ENCODE measurements around the gene FCHO1. TPM values are rescaled to one million over a fixed set of nuclear protein-coding genes. Genes with fewer than 3 reads are reported as not detected.
"Not testable (repeated sequence)": the region's sequence is repeated elsewhere in the genome, so short reads cannot be mapped to it uniquely, and the experiment has no call there.

FCHO1 gene
- total RNA-seq, 1 donor from 2014 or later: 15.5 TPM

DNA sequence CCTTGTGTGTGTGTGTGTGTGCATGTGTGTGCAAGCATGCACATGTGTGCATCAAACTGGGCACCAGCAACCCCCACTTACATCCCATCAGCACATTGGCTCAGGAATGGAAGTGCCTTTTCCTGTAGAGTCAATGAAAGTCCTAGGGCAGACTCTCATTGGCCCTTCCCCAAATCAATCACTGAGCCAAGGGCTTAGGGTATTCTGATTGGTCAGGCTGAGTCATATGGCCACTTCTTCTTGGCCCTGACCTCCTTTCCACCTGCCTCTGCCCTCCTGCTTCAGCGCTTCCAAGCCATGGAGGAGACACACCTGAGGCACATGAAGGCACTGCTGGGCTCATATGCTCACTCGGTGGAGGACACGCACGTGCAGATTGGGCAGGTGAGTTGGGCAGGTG lies 20.9 kb downstream of the FCHO1 start:
- Mint-ChIP-seq H3K4me3 (no peak overlapping the region), H3K27me3 (ENCODE audit: insufficient read depth, low read depth) (peaks cover 6% of the 10 kb centered on the region), H3K27ac (no peak overlapping the region), H3K36me3 (peaks cover 10% of the 10 kb centered on the region), H3K4me1 (no peaks in the 10 kb centered on the region), H3K9me3 (no peaks in the 10 kb centered on the region)
- H3K4me2 ChIP-seq: no peak overlapping the region
- DNase-seq (ENCODE audit: low spot score): no peak
- no peak overlapping the region for H3K27ac ChIP-seq
- no peaks in the 10 kb centered on the region for H3K4me1 ChIP-seq
- no peaks in the 10 kb centered on the region for H4K20me1 ChIP-seq (ENCODE audit: low read depth)
- H3F3A ChIP-seq (ENCODE audit: low read depth): no peaks in the 10 kb centered on the region
- H3K4me3 ChIP-seq: no peak overlapping the region
- H2AFZ ChIP-seq (replicated peaks): no peak overlapping the region
- TF ChIP-seq EZH2phosphoT487 (IDR thresholded peaks at IDR 0.05) (no peak), CTCF (IDR thresholded peaks at IDR 0.05) (no peak), EZH2 (IDR thresholded peaks at IDR 0.05) (no peak)
- H3K36me3 ChIP-seq: no peaks in the 10 kb centered on the region
- H3K9ac ChIP-seq: no peak overlapping the region
- no peaks in the 10 kb centered on the region for H3K9me3 ChIP-seq (ENCODE audit: low read depth)
- H3K79me2 ChIP-seq (ENCODE audit: low read depth): no peaks in the 10 kb centered on the region
- H3K27me3 ChIP-seq: no peaks in the 10 kb centered on the region

DNA sequence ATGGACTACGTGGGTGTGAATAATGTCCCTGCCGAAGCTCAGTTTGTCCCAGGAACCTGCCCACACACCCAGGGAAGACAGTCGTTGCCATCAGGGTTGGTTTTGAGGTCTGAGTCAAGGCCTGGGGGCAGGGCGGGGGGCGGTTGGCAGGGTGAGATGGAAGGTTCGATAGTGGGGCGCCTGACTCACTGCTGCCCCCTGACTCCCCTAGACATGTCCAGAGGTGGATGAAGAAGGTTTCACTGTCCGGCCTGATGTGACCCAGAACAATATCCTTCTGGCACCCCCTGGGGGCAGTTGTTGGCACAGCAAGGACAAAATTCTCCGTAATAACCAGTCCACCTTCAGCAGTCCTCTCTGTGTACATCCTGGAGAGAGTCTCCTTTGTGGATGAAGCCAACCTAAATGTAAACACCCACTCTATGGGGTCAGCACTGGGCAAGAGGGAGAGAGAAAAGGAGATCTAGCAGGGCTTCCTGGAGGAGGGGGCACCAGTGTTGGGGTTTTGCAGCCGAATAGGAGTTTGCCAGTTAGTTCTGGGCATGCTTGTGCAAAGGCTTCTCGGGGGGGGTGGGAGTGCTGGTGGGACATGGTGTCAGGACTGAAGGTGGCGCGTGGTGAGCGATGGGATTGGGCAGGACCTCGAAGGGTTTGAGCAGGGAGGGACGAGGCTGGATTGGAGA lies 24.1 kb downstream of the FCHO1 start:
- Histone ChIP-seq H3K9me3 (ENCODE audit: low read depth) (no peaks in the 10 kb centered on the region), H3K27me3 (no peaks in the 10 kb centered on the region), H3K79me2 (ENCODE audit: low read depth) (no peaks in the 10 kb centered on the region), H3K4me3 (no peak overlapping the region), H3K36me3 (no peaks in the 10 kb centered on the region), H3K27ac (no peak overlapping the region), H3K9ac (no peak overlapping the region), H3K4me1 (peaks cover 5% of the 10 kb centered on the region), H3F3A (ENCODE audit: low read depth) (peaks cover 7% of the 10 kb centered on the region), H2AFZ (replicated peaks) (no peak overlapping the region), H4K20me1 (ENCODE audit: low read depth) (no peaks in the 10 kb centered on the region), H3K4me2 (no peak overlapping the region)
- Mint-ChIP-seq H3K27me3 (ENCODE audit: insufficient read depth, low read depth) (peaks cover 10% of the 10 kb centered on the region), H3K4me1 (peaks cover 18% of the 10 kb centered on the region), H3K9me3 (no peaks in the 10 kb centered on the region), H3K36me3 (peaks cover 8% of the 10 kb centered on the region), H3K27ac (no peak overlapping the region), H3K4me3 (no peak overlapping the region)
- peak; percentile 82 for DNase-seq (ENCODE audit: low spot score)
- TF ChIP-seq CTCF (IDR thresholded peaks at IDR 0.05) (peak; percentile 84), EZH2phosphoT487 (IDR thresholded peaks at IDR 0.05) (no peak), EZH2 (IDR thresholded peaks at IDR 0.05) (no peak)

GRCh38 chr19:17775991-17776803 lies 24.9 kb downstream of the FCHO1 start:
- Mint-ChIP-seq H3K27me3 (ENCODE audit: insufficient read depth, low read depth) (peaks cover 10% of the 10 kb centered on the region), H3K36me3 (peaks cover 8% of the 10 kb centered on the region), H3K9me3 (no peaks in the 10 kb centered on the region), H3K4me1 (peaks cover 18% of the 10 kb centered on the region), H3K27ac (peak overlapping the region; percentile 42), H3K4me3 (no peak overlapping the region)
- Histone ChIP-seq H3K4me1 (peaks cover 5% of the 10 kb centered on the region), H3K27ac (no peak overlapping the region), H3K9ac (no peak overlapping the region), H2AFZ (replicated peaks) (no peak overlapping the region), H3K4me2 (no peak overlapping the region), H4K20me1 (ENCODE audit: low read depth) (peaks cover 4% of the 10 kb centered on the region), H3K27me3 (no peaks in the 10 kb centered on the region), H3K79me2 (ENCODE audit: low read depth) (no peaks in the 10 kb centered on the region), H3K4me3 (no peak overlapping the region), H3K9me3 (ENCODE audit: low read depth) (no peaks in the 10 kb centered on the region), H3K36me3 (no peaks in the 10 kb centered on the region), H3F3A (ENCODE audit: low read depth) (peaks cover 7% of the 10 kb centered on the region)
- TF ChIP-seq EZH2 (IDR thresholded peaks at IDR 0.05): no peak
- TF ChIP-seq CTCF (IDR thresholded peaks at IDR 0.05): no peak
- no peak for TF ChIP-seq EZH2phosphoT487 (IDR thresholded peaks at IDR 0.05)
- no peak for DNase-seq (ENCODE audit: low spot score)

GRCh38 chr19:17777840-17778239 lies 26.6 kb downstream of the FCHO1 start:
- not testable (repeated sequence) for H3K79me2 ChIP-seq (ENCODE audit: low read depth); H3K4me3 Mint-ChIP-seq; H3K9me3 Mint-ChIP-seq; H3K36me3 ChIP-seq; H3K4me1 ChIP-seq; H2AFZ ChIP-seq (replicated peaks); H3F3A ChIP-seq (ENCODE audit: low read depth); H3K27me3 ChIP-seq; H3K9ac ChIP-seq; H3K4me3 ChIP-seq; H3K27ac ChIP-seq; H4K20me1 ChIP-seq (ENCODE audit: low read depth); H3K36me3 Mint-ChIP-seq; H3K27ac Mint-ChIP-seq; DNase-seq (ENCODE audit: low spot score); H3K9me3 ChIP-seq (ENCODE audit: low read depth)
- peaks cover 18% of the 10 kb centered on the region for H3K4me1 Mint-ChIP-seq
- H3K4me2 ChIP-seq: peak overlapping the region; percentile 83
- peaks cover 13% of the 10 kb centered on the region for H3K27me3 Mint-ChIP-seq (ENCODE audit: insufficient read depth, low read depth)

Data from neural progenitor cell (in vitro differentiated cells).